B cell (primary cell): ENCODE measurements around the gene SPART. TPM values are rescaled to one million over a fixed set of nuclear protein-coding genes. Genes with fewer than 3 reads are reported as not detected.

Experiments used
- ATAC-seq: fragments of 200-7000 bp; cut with Tn5 transposase; one replicate; pipeline ENCODE4 v1.10.0; 2021; ENCODE audit warnings: low read depth, mild to moderate bottlenecking, moderate number of reproducible peaks, moderate library complexity
- CTCF ChIA-PET: fragments of 350-600 bp; sonication (Branson Sonifier 250); formaldehyde crosslinking; loops from one replicate; lab custom pipeline; 2021; ENCODE audit warnings: antibody characterized with exemption, inconsistent platforms; lab: Charles Lee
- POLR2A ChIA-PET: fragments of 350-600 bp; sonication (Branson Sonifier 250); formaldehyde crosslinking; loops from one replicate; lab custom pipeline; 2021; ENCODE audit warnings: antibody characterized with exemption; lab: Charles Lee
- DNase-seq: peaks from one replicate; pipeline ENCODE4 v3.0.0; 2013
- H2AFZ ChIP-seq: 2 replicates; pipeline ENCODE4 v1.6.1; 2012; ENCODE audit warnings: mild to moderate bottlenecking, low read depth, low read length; ENCODE audit not compliant: insufficient read depth, poor library complexity, severe bottlenecking
- H3K27ac ChIP-seq, 2 donors: 1 replicate in 1 of 2; 2 replicates in 1 of 2; pipeline ENCODE4 v1.5.1; 2012 to 2013; ENCODE audit warnings: low read length in 2 of 2, mild to moderate bottlenecking in 2 of 2, moderate library complexity in 1 of 2
- H3K27me3 ChIP-seq, 4 experiments: fragments of 200-600 bp in 1 of 4; sonication (generic) in 1 of 4; replicated peaks in 1 of 4; 1 replicate in 2 of 4; 2 replicates in 2 of 4; pipeline versions ENCODE4 v1.6.1 to v1.7.0; 2013 to 2016; ENCODE audit warnings: low read length in 3 of 4, mild to moderate bottlenecking in 2 of 4, mixed read lengths in 1 of 4, moderate library complexity in 1 of 4; ENCODE audit not compliant: insufficient read depth in 4 of 4, control insufficient read depth in 3 of 4; ENCODE audit errors: control extremely low read depth in 1 of 4
- H3K36me3 ChIP-seq, 2 experiments: replicated peaks in 1 of 2; 1 replicate in 1 of 2; 2 replicates in 1 of 2; pipeline versions ENCODE4 v1.6.1 to v1.7.1; 2013; ENCODE audit warnings: low read length in 1 of 2; ENCODE audit not compliant: insufficient read depth in 2 of 2, control insufficient read depth in 1 of 2; ENCODE audit errors: control extremely low read depth in 1 of 2, extremely low read depth in 1 of 2
- H3K4me1 ChIP-seq, 2 donors: fragments of 200-600 bp in 1 of 2; sonication (generic) in 1 of 2; 1 replicate in 1 of 2; 2 replicates in 1 of 2; pipeline versions ENCODE4 v1.5.1 to v1.6.1; 2013 to 2017; ENCODE audit warnings: low read length in 2 of 2; ENCODE audit not compliant: control insufficient read depth in 2 of 2, insufficient read depth in 2 of 2
- H3K4me2 ChIP-seq: replicated peaks from 2 replicates; pipeline ENCODE3; 2012; ENCODE audit warnings: mild to moderate bottlenecking, low read depth, low read length; ENCODE audit not compliant: poor library complexity, severe bottlenecking
- H3K4me3 ChIP-seq, 5 experiments: fragments of 200-600 bp in 1 of 5; sonication (generic) in 1 of 5; 1 replicate in 3 of 5; 2 replicates in 2 of 5; pipeline versions ENCODE4 v1.5.1 to v1.7.0; 2011 to 2016; ENCODE audit warnings: low read length in 4 of 5, mild to moderate bottlenecking in 4 of 5, low read depth in 2 of 5, control low read depth in 1 of 5, moderate library complexity in 1 of 5; ENCODE audit not compliant: insufficient read depth in 1 of 5; ENCODE audit errors: control extremely low read depth in 1 of 5, extremely low read depth in 1 of 5
- H3K79me2 ChIP-seq: fragments of 200-600 bp; sonication (generic); one replicate; pipeline ENCODE4 v1.6.0; 2016; ENCODE audit warnings: low read length; ENCODE audit not compliant: control insufficient read depth, insufficient read depth
- H3K9ac ChIP-seq: fragments of 200-600 bp; sonication (generic); 2 replicates; pipeline ENCODE4 v1.6.1; 2017; ENCODE audit warnings: mild to moderate bottlenecking, low read length, moderate library complexity
- H3K9me3 ChIP-seq, 3 donors: one replicate each; pipeline versions ENCODE4 v1.6.1 to v1.7.1; 2013; ENCODE audit warnings: low read length in 2 of 3; ENCODE audit not compliant: control insufficient read depth in 2 of 3, insufficient read depth in 1 of 3; ENCODE audit errors: control extremely low read depth in 1 of 3
- H4K20me1 ChIP-seq: 2 replicates; pipeline ENCODE4 v1.6.0; 2012; ENCODE audit warnings: mild to moderate bottlenecking, low read length; ENCODE audit not compliant: insufficient read depth, control insufficient read depth, poor library complexity, severe bottlenecking
- H3K27ac Mint-ChIP-seq: one replicate; pipeline ENCODE4 v1.8.0; 2021; ENCODE audit warnings: mixed read lengths
- H3K27me3 Mint-ChIP-seq: one replicate; pipeline ENCODE4 v1.8.0; 2021; ENCODE audit warnings: mixed read lengths
- H3K4me1 Mint-ChIP-seq: one replicate; pipeline ENCODE4 v1.8.0; 2021; ENCODE audit warnings: mixed read lengths
- H3K4me3 Mint-ChIP-seq: one replicate; pipeline ENCODE4 v1.8.0; 2021; ENCODE audit warnings: mixed read lengths
- H3K9me3 Mint-ChIP-seq: one replicate; pipeline ENCODE4 v1.8.0; 2022; ENCODE audit warnings: mixed read lengths; ENCODE audit not compliant: insufficient read depth
- CTCF ChIP-seq: fragments of 200-600 bp; IDR thresholded peaks from one replicate; pipeline ENCODE4 v1.8.0; 2022; ENCODE audit warnings: antibody characterized with exemption, mild to moderate bottlenecking
- EZH2 ChIP-seq: IDR thresholded peaks from 2 replicates; pipeline ENCODE4 v1.6.1; 2012; ENCODE audit warnings: borderline replicate concordance, low read depth, mild to moderate bottlenecking, moderate library complexity, low read length; ENCODE audit not compliant: insufficient read depth, poor library complexity, severe bottlenecking
- WGBS: methylation state at CpG from one replicate; pipeline ENCODE4 v1.1.5; 2013; ENCODE audit warnings: missing lambda C conversion rate; ENCODE audit not compliant: insufficient coverage; 5-methylcytosine and 5-hydroxymethylcytosine counted together
- intact Hi-C: fragments of 100-400 bp; cut with micrococcal nuclease; formaldehyde crosslinking; loops from one replicate; pipeline ENCODE4 v1.10.0; 2022
- polyA plus RNA-seq: library from polyadenylated mRNA; depleted of rRNA; stranded (reverse); fragments of >200 nt; gene quantifications from 2 replicates; pipeline ENCODE4 v1.2.3, GENCODE V29; 2012
- total RNA-seq, 2 donors: library from RNA; stranded (reverse); fragments of 120-200 nt in 1 of 2; gene quantifications; 1 replicate in 1 of 2; 2 replicates in 1 of 2; pipeline versions ENCODE4 v1.2.3 to v1.2.4, GENCODE V29; 2013 to 2022

Gene SPART
- total and polyA plus RNA-seq, 2 donors (not counting 1 experiment from before 2014, with no cell fraction given) = 10.1 to 20.8 TPM

GRCh38 chr13:36293497-36293896, 52.7 kb downstream of the SPART start:
- no peak for TF ChIP-seq CTCF
- no peak for TF ChIP-seq EZH2
- Mint-ChIP-seq H3K4me1 (peaks cover 16% of the 10 kb centered on the region), H3K27ac (no peak overlapping the region), H3K9me3 (no peaks in the 10 kb centered on the region), H3K27me3 (peaks cover 16% of the 10 kb centered on the region), H3K4me3 (no peak overlapping the region)
- Histone ChIP-seq H4K20me1 (no peaks in the 10 kb centered on the region), H3K4me2 (no peak overlapping the region), H3K9ac (no peak overlapping the region), H3K4me1 (peaks cover 5 to 13% of the 10 kb centered on the region in 2 donors), H3K27me3 (peaks cover 0 to 10% (median 8%) of the 10 kb centered on the region in 4 experiments), H2AFZ (no peak overlapping the region), H3K27ac (no peak overlapping the region), H3K4me3 (no peak overlapping the region), H3K9me3 (peaks cover 0 to 7% (median 0%) of the 10 kb centered on the region in 3 donors), H3K36me3 (no peaks in the 10 kb centered on the region), H3K79me2 (no peaks in the 10 kb centered on the region)
- ChIA-PET CTCF (interaction anchor here (1.8 kb wide), 1 partner anchor 9 kb away, joined by 4 read pairs; no protein-coding TSS in a partner anchor), POLR2A (no interaction called here)
- DNase-seq (no peak), ATAC-seq (no peak)
- WGBS = 100% methylated on average over 1 of the region's 1 CpG
- intact Hi-C loops = no loop called here

- ChIA-PET POLR2A (no interaction called here), CTCF (no interaction called here)
- no peaks in the 10 kb centered on the region for H3K79me2 ChIP-seq
- no peaks in the 10 kb centered on the region for H4K20me1 ChIP-seq
- no peak overlapping the region for H3K9ac ChIP-seq
- TF ChIP-seq CTCF = no peak
- TF ChIP-seq EZH2 = no peak
- H3K27ac ChIP-seq = no peak overlapping the region
- DNase-seq (no peak), ATAC-seq (no peak)
- intact Hi-C loops = no loop called here
- H3K4me3 ChIP-seq = no peak overlapping the region
- no peak overlapping the region for H2AFZ ChIP-seq
- Mint-ChIP-seq H3K27ac (no peak overlapping the region), H3K4me1 (no peaks in the 10 kb centered on the region), H3K4me3 (no peak overlapping the region), H3K9me3 (no peaks in the 10 kb centered on the region), H3K27me3 (no peaks in the 10 kb centered on the region)
- H3K27me3 ChIP-seq = no peaks in the 10 kb centered on the region
- H3K4me1 ChIP-seq = no peaks in the 10 kb centered on the region
- no peaks in the 10 kb centered on the region for H3K36me3 ChIP-seq
- no peak overlapping the region for H3K4me2 ChIP-seq
- peaks cover 0 to 4% (median 0%) of the 10 kb centered on the region in 3 donors for H3K9me3 ChIP-seq
These were observed 57.3 kb downstream of the SPART start for GRCh38 chr13:36288794-36289391.
